ENCODE data around the gene TMEM37.

TMEM37 gene

DNA sequence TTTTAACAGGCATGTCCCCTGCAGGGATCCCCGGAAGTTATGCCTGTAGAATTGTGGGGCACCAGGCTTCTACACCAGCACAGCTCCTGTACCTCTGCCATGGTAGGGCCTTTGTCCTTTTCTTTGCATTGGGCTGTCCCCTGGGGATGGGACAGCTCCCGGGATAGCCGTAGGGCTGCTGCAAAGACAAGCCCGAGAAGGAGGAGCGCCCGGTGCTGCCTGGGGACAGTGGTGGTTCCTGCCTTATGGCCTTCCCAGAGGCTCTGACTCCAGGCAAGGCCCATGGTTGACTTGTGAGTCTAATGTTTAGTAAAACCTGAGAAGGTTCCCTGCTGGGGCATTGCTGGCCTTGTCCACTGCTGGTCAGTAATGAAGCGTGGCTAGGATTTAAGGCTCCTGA, 30.9 kb downstream of the TMEM37 start:
- no peak for DNase-seq

DNA sequence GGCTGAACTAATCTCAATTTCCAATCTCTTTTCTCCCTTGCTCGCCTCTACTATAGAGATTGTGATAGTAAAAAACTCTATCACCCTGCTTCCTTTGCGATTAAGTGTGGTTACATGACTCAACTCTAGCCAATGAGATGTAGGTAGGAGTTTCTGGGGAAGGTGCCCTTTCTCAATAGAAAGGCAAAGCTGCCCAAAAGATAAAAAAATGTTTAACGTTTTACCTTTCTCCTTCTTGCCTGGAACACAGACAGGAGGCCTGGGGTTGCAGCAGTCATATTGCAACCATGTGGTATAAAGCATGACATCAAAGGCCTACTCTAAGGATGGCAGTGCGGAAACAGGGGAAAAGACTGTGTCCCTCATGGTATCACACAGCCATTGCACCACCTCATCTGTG, 31.5 kb downstream of the TMEM37 start:
- no peak for DNase-seq

DNA sequence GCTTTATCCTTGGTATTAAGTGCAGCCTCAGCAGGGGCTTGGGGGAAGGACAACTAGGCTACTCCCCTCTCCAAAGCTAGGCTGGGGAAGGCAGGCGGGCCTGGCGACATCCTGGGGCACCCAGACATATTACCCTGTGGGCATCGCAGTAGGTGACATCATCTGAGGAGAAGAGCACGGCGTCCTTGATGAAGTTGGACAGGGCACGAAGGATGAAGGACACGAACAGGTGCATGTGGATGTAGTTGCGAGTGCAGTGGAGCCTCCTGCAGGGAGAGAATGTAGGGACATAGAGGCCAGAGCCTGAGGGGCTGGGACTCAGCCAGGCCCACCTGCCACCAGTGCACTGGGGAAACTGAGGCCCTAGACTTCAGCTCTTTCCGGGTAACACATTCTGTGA, 32.3 kb downstream of the TMEM37 start:
- DNase-seq, result no peak

DNA sequence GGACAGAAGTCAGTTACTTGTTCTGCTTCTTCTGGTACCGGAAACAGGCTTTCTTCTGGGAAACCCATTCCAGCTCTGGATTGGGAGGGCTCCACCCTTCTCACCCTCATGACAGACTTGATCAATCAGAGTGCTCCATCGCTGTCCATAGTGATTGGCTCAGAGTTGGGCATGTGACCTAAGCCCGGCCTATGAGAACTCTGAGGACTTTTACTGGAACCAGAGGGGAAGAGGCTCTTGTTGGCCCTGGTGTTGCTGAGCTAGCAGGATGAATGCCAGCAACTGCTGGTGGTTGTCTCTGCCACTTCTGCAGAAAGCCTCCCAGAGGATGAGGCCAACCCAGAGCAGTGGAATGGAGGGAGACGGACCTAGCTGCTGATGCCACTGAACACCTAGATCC, 33.3 kb downstream of the TMEM37 start:
- no peak for DNase-seq

DNA sequence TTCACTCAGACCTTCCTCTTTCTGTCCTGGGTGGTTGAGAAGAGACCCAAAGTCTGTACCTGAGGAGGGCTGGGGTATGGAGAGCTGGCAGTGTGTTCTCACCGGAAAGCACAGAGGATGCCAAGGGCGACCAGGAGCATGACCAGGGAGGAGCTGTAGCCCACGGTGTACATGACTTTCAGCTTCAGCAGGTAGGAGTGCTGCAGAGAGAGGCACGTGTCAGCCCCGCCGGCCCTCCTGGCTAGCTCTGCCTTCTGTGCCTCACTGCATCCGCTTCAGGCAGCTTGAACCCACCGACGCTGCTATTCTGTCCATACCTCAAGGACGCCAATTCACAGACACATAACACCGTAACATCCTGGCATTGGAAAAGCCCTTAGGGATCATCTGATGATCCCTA, 34.0 kb downstream of the TMEM37 start:
- no peak for DNase-seq

DNA sequence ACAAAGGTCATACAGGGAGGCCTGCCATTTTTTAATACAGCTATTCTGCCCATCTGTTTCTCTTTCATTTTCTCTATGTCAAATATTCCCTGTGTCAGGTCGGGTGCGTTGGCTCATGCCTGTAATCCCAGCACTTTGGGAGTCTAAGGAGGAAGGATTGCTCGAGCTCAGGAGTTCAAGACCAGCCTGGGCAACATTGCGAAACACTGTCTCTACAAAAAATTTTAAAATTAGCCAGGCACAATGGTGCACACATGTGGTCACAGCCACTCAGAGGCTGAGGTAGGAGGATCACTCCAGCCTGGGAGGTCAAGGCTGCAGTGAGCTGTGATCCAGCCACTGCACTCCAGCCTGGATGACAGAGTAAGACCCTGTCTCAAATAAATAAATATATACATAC, 34.7 kb downstream of the TMEM37 start:
- no peak for DNase-seq

DNA sequence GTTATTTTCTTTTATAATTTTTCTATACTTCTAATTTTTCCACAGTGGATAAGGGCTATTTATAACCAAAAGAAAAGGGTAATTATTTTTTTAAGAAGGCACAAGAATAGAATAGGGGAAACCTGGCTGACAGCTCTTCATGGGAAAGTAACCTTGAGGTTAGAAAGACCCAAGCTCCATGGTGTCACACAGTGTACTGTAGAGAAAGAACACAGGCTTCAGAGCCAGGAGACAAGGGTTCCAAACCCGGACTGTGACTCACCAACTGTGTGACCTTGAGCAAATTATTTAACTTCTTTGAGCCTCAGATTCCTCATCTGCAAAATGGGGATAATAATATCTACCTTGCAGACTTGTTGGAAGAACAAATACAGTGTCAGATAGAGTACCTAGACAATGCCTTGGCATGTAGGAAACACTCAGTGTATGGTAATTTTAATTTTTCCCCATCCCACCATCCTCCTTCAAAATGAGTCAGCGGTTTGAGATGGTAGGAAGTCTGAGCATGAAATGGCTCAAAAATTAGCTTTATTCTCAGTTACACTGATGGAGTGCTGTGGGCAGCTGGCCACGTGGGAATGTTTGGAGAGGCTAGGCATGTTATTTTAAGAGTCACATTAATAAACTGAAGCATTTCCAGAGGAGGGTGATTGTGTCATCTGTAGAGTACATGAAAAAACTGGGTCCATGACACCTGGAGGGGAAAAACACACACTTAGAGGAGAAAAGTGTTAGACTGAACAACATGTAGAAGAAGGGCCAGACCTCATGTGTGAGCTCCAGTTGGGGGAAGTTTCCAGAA, 36.7 kb downstream of the TMEM37 start:
- DNase-seq, result no peak

DNA sequence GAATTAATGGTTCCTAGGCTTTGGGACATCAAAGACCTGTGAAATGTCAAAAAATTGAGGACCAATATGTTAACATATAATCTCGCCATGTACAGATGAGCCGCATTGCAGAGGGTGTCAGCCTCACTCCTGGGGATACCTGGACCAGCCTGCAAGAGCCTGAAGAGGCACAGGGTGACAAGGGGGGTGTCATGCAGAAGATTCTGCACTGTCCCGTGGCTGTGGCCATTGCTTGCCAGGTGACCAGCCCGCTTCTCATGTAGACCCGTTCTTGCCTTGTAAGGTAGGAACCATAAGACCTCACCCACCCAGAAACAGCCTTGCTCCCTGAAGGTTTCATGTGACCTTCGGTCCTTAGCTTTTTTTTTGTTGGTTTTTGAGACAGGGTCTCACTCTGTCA, 37.5 kb downstream of the TMEM37 start:
- no peak for DNase-seq

DNA sequence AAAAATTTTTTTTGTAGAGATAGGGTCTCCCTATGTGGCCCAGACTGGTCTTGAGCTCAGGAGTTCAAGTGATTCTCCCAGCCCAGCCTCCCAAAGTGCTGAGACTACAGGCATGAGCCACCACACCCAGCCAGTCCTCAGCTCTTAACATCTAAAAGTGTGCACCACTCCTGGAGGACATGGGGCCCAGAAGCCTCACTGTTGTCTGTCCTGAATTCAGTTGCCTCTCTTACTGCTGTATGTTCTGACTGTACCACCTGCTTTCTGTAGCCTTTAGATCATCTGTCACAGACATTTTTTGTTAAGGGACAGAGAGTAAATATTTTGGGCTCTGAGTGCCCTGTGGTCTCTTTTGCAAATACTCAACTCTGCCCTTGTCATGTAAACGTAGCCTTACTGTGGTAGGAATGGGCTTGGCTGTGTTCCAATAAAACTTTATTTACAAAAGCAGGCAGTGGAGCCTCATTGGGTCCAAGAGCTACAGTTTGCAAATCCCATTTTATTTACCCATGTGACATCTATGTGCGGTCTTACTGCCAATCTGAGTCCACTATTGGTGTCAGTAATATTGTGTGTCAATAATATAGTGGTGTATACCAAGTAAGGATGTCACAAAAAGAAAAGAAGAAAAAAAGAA, 38.1 kb downstream of the TMEM37 start:
- peak; percentile 43 for DNase-seq

DNA sequence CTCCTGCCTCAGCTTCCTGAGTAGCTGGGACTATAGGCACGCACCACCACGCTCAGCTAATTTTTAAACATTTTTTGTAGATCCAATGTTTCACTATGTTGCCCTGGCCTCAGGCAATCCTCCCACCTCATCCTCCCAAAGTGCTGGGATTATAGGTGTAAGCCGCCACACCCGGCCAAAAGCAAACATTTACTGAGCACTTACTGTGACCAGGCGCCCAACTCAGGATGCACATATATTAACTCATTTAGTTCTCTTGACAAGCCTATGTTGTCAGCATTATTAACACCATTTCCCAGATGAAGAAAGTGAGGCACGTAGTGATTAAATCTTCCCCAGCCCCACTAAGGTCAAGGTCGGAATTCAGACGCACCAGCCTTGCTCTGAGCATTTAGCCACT, 41.1 kb downstream of the TMEM37 start:
- no peak for DNase-seq

DNA sequence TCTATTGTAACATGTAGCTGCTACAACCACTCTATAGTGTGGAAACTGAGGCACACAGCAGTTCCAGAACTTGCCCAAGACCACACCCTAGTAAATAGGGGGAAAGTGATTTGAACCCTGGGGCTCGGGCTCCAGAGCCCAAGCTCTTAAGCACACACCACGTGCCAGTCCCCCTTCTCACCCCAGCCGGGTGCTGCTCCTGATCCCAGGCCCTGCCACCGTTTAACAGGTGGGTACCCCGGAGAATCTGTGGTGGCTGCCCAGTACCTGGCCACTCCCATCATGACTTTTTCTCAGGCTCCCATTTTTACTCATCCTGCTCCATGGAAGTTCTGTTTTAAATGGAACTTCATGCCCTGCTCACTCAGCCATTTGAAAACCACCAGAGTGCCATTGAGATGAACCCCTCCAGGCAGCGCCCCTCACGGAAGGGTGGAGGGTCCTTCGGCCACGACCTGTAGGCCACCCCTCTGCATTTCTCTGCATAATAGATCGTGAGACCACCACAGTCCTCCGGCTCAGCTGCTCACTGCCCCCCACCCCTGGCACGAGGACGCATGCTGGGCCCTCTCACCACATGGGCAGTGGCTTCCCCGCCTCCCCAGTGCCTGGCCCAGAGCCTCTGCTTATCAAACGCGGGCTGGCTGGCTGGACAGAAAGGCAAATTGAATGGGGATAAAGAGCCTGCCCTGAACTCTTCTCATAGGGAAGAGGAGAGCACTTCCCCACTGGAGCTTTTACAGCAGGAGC, 42.1 kb downstream of the TMEM37 start:
- DNase-seq, result no peak

DNA sequence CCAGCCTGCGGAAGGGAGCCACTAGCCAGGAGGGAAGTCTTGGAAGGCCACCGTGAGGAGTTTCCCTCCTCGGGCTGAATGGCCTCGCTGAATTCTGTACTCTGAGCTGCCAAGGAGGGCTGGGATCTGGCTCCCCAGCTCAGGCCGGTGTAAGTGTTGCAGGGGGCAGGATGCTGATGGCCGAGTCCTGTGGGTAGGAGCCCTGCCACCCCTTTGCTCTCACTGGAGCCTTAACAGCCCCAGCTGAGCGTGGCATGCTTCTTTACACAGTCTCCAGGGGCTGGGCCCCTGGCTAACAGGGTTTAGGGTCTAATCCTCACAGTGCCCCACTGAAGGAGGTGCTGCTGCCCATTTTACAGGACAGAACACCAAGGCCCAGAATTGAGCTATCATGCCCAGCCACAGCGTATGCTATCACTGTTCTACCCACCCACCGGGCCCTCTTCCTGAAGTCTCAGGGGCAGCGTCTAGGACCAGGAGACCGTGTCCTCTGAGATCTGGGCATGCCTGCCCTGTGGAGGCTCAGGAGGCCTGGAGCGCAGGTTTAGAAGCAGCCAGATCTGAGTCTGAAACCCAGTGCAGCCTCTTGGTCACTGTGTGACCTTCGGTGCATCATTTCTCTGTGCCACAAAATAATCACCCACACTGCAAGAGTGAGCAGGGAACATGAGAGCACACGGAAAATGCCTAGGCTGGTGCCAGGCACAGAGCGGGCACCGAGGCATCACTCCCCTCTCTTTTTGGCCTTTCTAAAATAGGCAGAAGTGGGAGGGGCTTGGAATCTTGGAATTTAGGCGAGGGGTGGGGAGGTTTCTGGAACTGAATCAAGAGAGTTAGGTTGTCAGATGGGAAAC, 42.9 kb downstream of the TMEM37 start:
- no peak for DNase-seq

DNA sequence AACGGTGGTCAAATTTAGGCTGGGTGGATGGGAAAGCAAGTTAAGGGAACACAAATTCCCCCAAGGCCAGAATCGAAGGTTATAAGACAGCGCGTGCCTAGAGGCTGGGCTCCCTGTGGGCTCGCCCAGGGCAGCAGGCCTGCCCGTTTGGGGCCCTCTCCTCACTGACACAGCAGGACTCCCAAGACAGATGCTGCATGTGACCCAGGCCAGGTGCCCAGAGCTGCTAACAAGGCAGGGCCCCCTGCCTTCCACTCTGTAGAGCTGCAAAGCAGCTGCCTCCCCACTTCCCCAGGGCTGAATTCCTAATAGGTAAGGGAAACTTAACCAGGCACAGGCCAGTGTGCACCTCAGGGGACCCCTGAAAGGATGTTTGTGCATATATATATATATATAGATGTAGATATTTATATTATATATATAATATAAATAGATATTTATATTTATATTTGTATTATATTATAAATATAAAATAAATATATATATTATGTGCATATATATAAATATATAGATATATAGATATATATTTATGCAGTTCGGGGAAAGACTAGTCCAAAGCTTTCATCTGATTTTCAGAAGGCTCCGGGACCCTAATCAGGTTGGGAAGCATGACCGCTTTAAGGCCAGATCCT, 43.7 kb downstream of the TMEM37 start:
- no peak for DNase-seq

DNA sequence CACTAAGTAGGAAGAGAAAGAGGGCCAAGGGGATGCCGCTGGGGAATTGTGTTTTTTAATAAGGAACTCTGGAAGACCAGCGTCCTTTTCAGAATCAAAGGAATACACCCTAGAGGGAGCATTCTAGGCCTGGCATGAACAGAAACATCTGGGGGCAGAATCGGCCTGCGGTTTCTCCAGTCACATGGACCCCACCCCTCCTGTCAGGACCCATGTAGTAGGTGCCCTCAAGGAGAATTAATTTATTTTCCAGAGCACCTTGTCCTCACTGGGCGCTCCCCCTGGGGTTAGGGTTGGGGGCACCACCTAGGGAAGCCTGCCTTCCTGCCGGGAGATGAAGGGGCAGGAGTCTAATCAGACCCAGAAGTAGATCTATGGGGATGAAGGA, 44.2 kb downstream of the TMEM37 start:
- DNase-seq, result no peak

DNA sequence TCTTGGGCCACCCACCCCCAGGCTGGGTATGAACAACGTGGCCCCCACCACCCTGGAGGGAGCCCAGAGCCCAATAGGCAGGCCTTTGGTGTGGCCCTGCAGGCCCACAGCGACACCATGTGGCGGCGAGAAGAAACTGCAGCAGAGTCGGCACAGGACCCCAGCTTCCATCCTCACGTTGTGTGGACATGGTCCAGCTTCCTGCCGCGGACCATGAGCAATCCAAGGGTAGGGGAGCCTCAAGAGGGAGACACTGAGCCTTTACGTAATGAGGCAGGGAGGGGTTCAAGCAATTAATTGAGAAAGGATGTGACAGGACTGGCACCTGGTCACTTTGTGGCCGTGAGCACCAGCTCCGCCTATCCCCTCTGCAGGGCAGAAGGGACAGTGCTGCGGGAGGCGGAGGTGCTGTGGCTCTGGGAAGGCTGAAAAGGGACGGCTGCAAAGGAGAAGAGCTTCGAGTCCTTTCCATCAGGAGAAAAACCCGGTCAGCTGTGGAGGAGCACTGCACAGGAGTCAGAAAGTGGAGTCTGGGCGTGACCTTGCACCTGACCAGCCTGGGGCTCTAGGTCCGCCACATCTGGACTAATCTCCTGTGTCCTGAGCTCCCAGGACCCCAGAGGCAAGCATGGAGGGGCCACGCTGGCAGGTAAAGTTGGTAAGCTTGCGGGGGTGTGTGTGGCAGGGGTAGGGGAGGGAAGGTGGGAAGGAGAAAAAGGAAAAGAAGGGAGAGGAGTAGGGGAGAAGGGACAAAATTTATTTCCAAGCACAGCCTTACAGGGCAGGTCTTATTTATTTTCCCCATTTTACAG, 44.9 kb downstream of the TMEM37 start:
- DNase-seq, result peak; percentile 24

DNA sequence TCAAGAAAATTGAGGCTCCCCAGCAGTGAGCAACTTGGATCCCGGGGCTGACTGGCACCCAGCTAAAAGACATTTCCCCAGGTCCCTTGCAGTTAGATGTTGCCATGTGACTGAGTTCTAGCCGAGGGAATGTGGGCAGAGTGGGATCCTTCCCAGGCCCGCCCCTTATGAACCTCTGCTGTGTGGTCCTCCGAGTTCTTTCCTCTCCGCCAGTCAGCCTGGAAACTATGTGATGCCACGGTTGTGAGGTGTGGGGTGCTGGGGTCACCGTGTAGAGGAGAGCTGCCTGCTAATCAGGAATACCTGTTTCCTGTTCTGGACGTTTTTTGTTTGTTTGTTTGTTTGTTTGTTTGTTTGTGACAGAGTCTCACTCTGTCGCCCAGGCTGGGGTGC, 45.5 kb downstream of the TMEM37 start:
- DNase-seq, result no peak

DNA sequence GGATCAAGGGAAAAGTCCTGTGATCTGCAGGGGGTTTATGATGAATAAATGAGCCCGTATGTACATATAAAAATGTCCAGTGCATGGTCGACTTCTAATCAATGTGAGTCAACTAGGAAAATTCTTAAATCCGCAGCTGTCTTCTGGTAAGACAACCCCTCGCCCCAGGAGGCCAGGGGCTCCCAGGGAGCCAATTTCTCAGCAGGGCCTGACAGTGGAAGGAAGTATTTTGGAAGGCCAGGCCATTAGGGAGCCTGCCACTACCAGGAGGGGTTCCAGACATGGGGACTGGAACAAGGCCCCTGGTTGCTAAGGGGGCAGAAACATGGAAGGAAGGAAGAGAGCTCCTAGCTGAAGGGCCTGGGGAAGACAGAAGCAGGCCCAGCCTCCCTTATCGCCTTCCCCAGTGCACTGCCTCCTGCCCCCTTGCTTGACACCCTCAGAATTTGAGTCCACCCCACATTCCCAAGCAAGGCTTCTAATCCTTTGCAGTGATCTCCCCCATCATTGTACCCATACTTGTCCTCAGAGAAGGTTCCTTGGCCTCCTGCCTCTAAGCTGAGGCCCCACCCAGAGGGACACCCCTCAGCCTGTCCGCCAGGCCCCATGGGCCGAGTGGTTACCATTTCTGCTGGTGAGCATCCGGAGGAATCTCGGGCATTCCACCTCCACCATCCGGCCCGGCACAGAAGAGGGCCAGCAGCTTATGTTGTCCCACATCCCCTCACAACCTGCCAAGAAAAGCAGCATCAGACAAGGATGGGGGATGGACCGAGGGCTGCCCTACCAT, 46.7 kb downstream of the TMEM37 start:
- DNase-seq, result no peak

DNA sequence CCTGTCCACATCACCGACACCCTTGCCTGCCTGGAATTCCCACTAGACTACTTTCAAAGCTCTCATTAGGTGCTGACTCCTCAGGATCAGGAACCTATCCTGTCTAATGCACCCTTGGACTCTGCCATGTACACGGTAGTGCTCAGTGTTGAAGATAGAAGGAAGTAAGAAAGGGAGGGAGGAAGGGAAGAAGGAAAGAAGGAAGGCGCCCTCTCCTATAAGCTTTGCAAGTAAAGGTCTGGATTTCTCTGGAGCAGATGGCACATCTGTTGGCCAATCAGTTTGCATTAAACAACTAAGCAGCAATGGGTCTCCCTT, 47.3 kb downstream of the TMEM37 start:
- no peak for DNase-seq

DNA sequence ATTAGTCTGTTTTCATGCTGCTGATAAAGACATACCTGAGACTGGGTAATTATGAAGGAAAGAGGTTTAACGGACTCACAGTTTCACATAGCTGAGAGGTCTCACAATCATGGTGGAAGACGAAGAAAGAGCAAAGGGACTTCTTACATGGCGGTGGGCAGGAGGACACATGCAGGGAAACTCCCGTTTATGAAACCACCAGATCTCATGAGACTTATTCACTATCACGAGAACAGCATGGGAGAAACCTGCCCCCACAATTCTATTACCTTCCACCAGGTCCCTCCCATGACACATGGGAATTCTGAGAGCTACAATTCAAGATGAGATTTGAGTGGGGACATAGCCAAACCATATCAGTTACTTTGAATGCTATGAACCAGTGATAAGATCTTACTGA, 48.5 kb downstream of the TMEM37 start:
- DNase-seq, result no peak

DNA sequence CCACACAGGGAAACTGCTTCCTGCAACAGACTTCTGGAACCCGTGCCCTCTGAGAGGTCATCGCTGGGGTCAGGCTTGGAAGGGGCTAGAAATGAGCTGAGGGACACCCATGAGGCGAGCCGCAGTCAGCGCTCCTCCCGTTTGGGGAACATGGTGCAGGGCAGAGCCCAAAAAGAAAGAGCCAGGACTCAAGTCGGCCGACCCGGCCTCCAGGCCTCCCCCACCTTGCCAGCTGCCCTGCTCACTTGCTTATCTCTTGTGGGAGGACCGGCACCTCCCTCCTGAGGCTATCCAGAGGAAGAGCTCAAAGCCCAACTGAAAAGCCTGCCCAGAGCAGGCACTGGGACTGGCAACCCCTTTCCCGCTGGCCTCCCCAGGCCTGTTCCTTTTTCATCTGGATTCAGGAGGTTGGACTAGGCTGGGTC, 49.1 kb downstream of the TMEM37 start:
- no peak for DNase-seq
